ENCODE results near the gene GPBP1L1.

- TF ChIP-seq EZH2 (IDR thresholded peaks at IDR 0.05; ENCODE audit: insufficient read depth, poor library complexity, severe bottlenecking) (no peak), EZH2phosphoT487 (IDR thresholded peaks at IDR 0.05; ENCODE audit: insufficient read depth, low read depth) (no peak)
These were observed 1.9 kb downstream of the GPBP1L1 start for GRCh38 chr1:45684402-45684801.

Data from GM23248 (cell line).